KBM-7 (cell line): ENCODE results near the gene LCN15.

Experiments
- DNase-seq: peaks from one replicate; pipeline ENCODE4 v3.0.0-alpha.2; 2015
- in situ Hi-C: fragments of 300-500 bp; cut with MboI; formaldehyde crosslinking; loops from 2 replicates; pipeline ENCODE4 v1.14.3; 2020; ENCODE audit warnings: low sequenced_read_pairs, low pct_unique_long_range_greater_than_20kb, mixed read lengths

Gene LCN15

GRCh38 chr9:136728548-136729123 lies 35.7 kb downstream of the LCN15 start:
- in situ Hi-C loops, result no loop called here
- no peak for DNase-seq

DNA sequence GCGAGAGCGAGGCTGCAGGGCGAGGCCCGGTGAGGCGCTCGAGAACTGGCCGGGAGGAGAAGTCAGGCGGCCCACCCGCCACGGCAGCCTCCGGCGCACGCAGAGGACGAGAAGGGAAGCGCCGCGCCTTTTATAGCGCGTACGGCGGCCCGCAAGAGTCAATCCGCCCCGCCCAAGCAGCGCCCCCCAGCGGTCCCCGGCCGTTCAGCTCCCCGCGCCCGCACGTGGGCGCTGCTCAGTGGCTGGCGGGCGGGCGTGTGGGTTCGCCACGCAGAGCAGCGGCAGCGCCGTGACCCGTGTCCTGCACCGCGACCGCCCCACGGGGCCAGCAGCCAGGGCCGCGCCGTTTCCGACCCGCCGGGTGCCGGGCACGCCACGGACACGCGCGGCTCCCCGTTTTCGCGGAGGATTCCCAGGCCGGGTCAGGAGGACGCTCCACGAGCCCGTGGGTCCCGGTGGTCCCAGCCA lies 36.2 kb downstream of the LCN15 start:
- in situ Hi-C loops, result no loop called here
- DNase-seq, result peak; percentile 87

DNA sequence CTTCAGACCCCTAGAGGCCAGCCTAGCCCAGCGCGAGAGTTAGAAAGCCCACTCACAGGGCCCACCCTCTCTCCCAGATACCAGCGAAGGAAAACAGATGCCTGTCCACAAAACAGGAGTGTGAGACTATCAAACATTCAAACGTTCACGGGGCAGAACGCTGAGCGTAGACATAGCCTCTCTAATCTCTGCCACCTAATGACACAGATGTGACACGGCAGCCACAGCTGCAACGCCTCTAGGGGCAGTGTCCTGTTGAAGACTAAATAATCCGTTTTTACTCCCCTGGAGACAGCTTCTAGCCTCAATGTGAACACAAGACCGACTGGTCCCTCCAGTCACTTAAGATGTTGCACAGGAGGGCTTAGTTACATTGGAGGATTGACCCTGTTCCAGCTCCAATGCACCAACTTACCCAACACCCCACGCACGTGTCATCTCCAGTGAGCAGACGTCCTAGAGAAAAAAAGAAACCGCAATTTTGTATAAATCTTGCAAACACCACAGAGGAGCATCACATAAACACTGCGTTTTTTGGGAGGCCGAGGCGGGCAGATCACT lies 37.6 kb downstream of the LCN15 start:
- in situ Hi-C loops, result no loop called here
- peak; percentile 72 for DNase-seq

DNA sequence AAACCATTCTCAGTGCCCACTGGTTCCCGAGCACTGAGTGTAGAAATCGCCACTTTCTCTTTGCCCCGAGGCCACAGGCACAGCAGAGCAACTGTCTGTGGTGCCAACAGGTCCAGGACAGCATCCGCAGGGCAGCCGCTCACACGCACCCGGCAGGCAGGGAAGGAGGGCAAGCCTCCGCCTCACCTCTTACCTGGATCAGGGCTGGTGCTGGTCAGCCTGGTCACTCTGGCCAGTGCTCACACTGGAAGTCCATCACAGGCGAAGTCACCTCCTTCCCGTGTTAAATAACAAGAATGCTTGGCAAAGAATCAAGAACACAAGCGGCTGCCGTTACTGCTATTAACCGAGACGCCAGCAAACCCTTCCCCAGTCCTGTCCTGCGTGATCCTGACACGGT lies 38.2 kb downstream of the LCN15 start:
- in situ Hi-C loops, result no loop called here

DNA sequence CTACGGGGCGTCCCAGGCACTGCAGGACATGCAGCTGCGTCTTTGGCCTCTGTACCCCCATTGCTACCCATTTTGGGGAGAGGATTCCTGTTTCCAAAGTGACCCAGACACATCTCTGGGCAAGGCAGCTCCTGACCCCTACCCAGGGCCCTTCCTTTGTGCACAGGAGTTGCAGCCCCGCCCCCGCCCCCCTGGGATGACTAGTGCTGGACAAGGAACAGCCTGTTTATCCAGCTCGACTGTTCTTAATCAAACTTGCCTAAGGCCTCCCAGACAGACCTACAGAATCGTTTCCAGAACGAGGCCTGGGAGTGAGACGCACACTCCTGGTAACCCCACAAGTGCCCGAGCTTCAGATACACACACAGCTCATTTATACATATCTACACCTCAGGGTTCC lies 38.7 kb downstream of the LCN15 start:
- in situ Hi-C loops, result no loop called here
- no peak for DNase-seq

More for the DNA sequence above, 38.2 kb downstream of the LCN15 start:
- no peak for DNase-seq

DNA sequence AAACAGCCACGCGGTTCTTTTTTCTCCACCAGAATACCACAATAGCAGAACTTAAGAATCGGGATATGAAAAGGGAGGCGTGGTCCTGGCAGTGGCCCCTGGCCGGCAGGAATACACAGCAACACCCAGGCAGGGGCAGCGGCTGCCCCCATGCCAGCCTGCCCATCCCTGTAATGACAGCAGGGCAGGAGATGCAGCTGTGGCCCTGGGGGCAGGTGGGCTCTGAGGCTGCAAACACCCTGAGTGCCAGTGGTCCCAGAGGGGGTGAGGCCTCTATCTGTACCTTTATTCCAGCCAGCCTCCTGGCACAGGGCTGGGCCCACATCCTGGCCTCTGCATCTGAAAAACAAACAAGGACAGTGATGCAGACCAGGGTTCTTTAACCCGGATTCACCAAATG lies 39.5 kb downstream of the LCN15 start:
- DNase-seq, result peak; percentile 32
- in situ Hi-C loops, result no loop called here

DNA sequence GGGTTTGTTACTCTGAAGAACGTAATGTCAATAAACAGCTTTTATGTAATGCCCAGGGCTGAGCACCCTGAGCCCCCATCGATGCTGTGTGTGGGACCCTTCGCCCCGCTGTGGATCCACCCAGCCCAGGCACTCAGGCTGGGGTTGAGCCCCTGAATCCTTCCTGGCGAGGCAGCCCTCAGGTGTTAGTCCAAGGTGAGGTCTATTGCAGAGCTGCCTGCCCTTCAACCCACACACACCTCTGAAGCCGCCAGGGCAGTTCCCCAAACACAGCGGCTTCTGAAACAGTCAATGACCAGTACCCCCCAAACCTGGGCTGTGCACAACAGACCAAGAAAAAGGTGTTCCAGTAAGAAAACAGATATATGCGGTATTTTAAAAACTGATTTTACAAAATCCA lies 40.3 kb downstream of the LCN15 start:
- in situ Hi-C loops, result no loop called here
- peak; percentile 22 for DNase-seq

DNA sequence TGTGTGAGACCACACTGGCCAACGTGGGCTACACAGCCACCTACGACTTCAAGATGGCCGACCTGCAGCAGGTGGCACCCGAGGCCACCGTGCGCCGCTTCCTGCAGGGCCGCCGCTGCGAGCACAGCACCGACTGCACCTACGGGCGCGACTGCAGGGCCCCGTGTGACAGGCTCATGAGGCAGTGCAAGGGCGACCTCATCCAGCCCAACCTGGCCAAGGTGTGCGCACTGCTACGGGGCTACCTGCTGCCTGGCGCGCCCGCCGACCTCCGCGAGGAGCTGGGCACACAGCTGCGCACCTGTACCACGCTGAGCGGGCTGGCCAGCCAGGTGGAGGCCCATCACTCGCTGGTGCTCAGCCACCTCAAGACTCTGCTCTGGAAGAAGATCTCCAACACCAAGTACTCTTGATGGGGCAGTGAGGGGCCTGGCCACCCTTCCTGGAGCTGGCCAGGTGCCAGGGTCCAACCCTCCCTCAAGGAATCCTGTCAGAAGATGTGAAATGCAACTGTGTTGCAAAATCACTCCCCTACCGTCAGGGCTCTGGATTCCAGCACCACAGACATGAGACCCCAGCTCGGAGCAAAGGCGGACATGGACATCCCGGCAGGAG lies 40.8 kb downstream of the LCN15 start:
- in situ Hi-C loops, result no loop called here
- DNase-seq, result peak; percentile 46

GRCh38 chr9:136722969-136723356 lies 41.4 kb downstream of the LCN15 start:
- peak; percentile 60 for DNase-seq
- in situ Hi-C loops, result no loop called here

- in situ Hi-C loops, result no loop called here
- peak; percentile 28 for DNase-seq
Measured at GRCh38 chr9:136722093-136722968, 42.0 kb downstream of the LCN15 start.

DNA sequence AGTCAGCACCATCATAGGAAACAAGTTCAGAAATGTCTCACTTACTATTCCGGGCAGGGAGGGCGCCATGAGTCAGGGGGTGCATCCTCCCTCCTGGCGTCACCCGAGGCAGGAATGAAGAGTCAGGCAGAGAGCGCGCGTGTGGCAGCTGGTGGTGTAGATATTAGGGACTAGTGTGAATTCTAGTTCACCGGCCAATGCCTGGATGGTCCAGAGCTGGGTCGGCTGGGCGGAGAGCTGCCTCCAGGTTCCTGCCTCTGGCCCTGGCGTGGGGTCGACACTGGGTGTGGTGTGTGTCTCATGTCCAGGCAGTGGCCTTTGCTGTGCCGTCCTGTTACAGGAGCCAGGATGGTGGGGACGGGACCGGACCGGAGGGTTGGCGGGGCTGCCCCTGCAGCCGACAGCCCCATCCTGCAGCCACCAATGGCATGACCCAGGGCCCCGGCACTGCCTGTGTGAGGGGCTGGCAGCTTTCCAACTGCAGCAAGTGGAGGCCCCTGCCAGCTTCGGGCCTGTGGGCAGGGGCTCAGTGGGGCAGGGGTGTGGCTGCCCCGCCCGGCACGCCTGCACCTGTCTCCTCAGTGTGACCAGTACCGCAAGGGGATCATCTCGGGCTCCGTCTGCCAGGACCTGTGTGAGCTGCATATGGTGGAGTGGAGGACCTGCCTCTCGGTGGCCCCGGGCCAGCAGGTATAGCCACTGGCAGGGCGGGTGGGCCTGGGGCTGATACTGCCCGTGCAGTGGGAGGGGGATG lies 42.8 kb downstream of the LCN15 start:
- in situ Hi-C loops, result no loop called here

GRCh38 chr9:136720898-136721338 lies 43.4 kb downstream of the LCN15 start:
- in situ Hi-C loops, result no loop called here

More for the DNA sequence above, 42.8 kb downstream of the LCN15 start:
- no peak for DNase-seq

GRCh38 chr9:136720251-136720897 lies 43.9 kb downstream of the LCN15 start:
- DNase-seq, result no peak
- in situ Hi-C loops, result no loop called here

More at GRCh38 chr9:136720898-136721338, 43.4 kb downstream of the LCN15 start:
- DNase-seq, result no peak

DNA sequence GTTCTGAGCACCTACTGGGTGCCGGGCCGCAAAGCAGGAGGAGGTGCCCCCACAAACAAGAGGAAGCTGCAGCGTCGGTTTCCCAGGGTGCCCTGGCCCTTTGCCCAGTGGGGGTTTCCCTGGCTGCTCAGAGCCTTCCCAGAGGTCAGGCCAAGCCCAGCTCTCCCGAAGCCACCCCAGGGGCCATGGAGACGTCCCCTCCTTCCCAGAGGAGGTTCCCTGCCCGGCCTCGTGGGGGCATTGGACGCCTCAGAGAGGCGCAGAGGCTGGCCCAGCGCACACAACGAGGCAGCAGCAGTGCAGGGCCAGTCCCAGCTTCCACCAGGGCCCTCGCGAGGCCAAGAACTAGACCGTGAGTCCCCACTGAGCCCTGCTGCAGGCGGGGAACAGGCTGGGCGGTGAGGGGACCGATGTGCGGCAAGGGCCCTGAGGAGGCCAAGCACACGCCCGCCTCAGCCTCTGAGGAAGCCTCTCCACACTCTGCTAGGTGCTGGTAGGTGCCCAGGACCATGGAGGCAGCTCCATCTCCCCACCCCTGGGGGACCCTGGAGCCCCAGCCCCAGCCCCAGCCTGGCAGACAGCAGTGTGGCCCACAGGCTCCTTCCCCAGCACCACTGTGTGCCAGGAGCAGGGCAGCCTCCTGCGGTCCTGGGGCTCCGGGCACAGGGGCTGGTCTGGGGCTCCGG lies 45.0 kb downstream of the LCN15 start:
- DNase-seq, result no peak
- in situ Hi-C loops, result no loop called here

GRCh38 chr9:136718345-136719194 lies 45.7 kb downstream of the LCN15 start:
- in situ Hi-C loops, result no loop called here
- DNase-seq, result no peak

DNA sequence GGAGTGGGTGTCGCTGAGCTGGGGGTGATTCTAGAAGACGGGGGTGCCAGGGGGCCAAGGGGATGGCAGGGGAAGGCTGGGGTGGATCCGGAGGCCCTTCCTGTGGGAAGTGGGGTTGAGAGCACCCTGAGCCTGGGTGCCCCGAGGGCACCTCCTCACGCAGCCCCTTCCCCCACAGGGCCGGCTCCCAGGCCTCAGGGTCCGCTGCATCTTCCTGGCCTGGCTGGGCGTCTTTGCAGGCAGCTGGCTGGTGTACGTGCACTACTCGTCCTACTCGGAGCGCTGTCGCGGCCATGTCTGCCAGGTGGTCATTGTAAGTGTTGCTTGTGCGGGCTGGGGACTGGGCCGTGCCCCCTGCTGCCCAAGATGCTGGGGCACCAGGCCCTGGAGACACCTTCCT lies 46.9 kb downstream of the LCN15 start:
- in situ Hi-C loops, result no loop called here
- DNase-seq, result no peak

GRCh38 chr9:136714893-136715274 lies 49.4 kb downstream of the LCN15 start:
- DNase-seq, result no peak
- in situ Hi-C loops, result no loop called here
